Measurements from ENCODE around the gene SNX1.

GRCh38 chr15:64112904-64113303 is 17.1 kb downstream of the SNX1 start:
- TF ChIP-seq CTCF (conservative IDR thresholded peaks at IDR 0.05; ENCODE audit: low read length) (no peak), EZH2phosphoT487 (IDR thresholded peaks at IDR 0.05; ENCODE audit: borderline replicate concordance, low read depth, low read length) (no peak)

All from OCI-LY7 (cell line).